SK-N-SH (cell line): Measurements from ENCODE around the gene SIL1. TPM values are rescaled to one million over a fixed set of nuclear protein-coding genes. Genes with fewer than 3 reads are reported as not detected.

ENCODE experiments used
- CTCF ChIA-PET: fragments of 300-600, 350-600 bp; formaldehyde crosslinking; extraction: SDS; loops from one replicate; lab custom pipeline; 2021; lab: Yijun Ruan, JAX
- POLR2A ChIA-PET: fragments of 350-600 bp; sonication (Branson Sonifier 250); formaldehyde crosslinking; extraction: SDS; loops from one replicate; lab custom pipeline; 2020; ENCODE audit warnings: antibody characterized with exemption, inconsistent platforms; lab: Yijun Ruan, JAX
- DNase-seq: peaks from one replicate; pipeline ENCODE4 v3.0.0; 2012
- H2AFZ ChIP-seq: fragments of 200-600 bp; sonication (generic); 2 replicates; pipeline ENCODE4 v1.8.1; 2016; ENCODE audit warnings: antibody characterized with exemption, mild to moderate bottlenecking, low read depth
- H3F3A ChIP-seq: fragments of 200-600 bp; sonication (generic); replicated peaks from 2 replicates; pipeline ENCODE3; 2016; ENCODE audit warnings: antibody characterized with exemption, mild to moderate bottlenecking; ENCODE audit not compliant: insufficient read depth
- H3K27ac ChIP-seq, 2 experiments: fragments of 200-500 bp in 1 of 2; fragments of 200-600 bp in 1 of 2; sonication (Bioruptor generic) in 1 of 2; sonication (generic), shearing (Covaris generic) in 1 of 2; 2 replicates each; pipeline versions ENCODE4 v1.5.1 to v1.6.1; 2014 to 2016; ENCODE audit warnings: low read depth in 2 of 2, inconsistent platforms in 1 of 2, low read length in 1 of 2, mild to moderate bottlenecking in 1 of 2, mixed read lengths in 1 of 2
- H3K27me3 ChIP-seq: fragments of 200-600 bp; sonication (generic), shearing (Covaris generic); 2 replicates; pipeline ENCODE4 v1.6.1; 2016; ENCODE audit warnings: mixed run types; ENCODE audit not compliant: insufficient read depth
- H3K36me3 ChIP-seq, 2 experiments: fragments of 200-500 bp in 1 of 2; fragments of 200-600 bp in 1 of 2; sonication (Bioruptor generic) in 1 of 2; sonication (generic) in 1 of 2; replicated peaks in 1 of 2; 2 replicates each; pipeline versions ENCODE3 to v1.5.1; 2014 to 2016; ENCODE audit warnings: low read length in 1 of 2, mild to moderate bottlenecking in 1 of 2; ENCODE audit not compliant: insufficient read depth in 2 of 2, control insufficient read depth in 1 of 2
- H3K4me1 ChIP-seq, 2 experiments: fragments of 200-500 bp in 1 of 2; fragments of 200-600 bp in 1 of 2; sonication (Bioruptor generic) in 1 of 2; sonication (generic), shearing (Covaris generic) in 1 of 2; 2 replicates each; pipeline versions ENCODE4 v1.5.1 to v1.6.1; 2014 to 2016; ENCODE audit warnings: low read depth in 1 of 2, low read length in 1 of 2, mixed run types in 1 of 2; ENCODE audit not compliant: insufficient read depth in 2 of 2, control insufficient read depth in 1 of 2
- H3K4me2 ChIP-seq: fragments of 200-600 bp; sonication (generic), shearing (Covaris generic); 2 replicates; pipeline ENCODE4 v1.6.1; 2017; ENCODE audit warnings: mixed run types
- H3K4me3 ChIP-seq, 2 experiments: fragments of 200-500 bp in 1 of 2; fragments of 200-600 bp in 1 of 2; sonication (Bioruptor generic) in 1 of 2; sonication (generic), shearing (Covaris generic) in 1 of 2; 2 replicates each; pipeline versions ENCODE4 v1.5.1 to v1.8.1; 2014 to 2016; ENCODE audit warnings: low read depth in 2 of 2, inconsistent platforms in 1 of 2, low read length in 1 of 2, mild to moderate bottlenecking in 1 of 2, mixed read lengths in 1 of 2, moderate library complexity in 1 of 2
- H3K79me2 ChIP-seq: fragments of 200-600 bp; sonication (generic); 2 replicates; pipeline ENCODE4 v1.8.1; 2017; ENCODE audit warnings: mild to moderate bottlenecking; ENCODE audit not compliant: insufficient read depth
- H3K9ac ChIP-seq: fragments of 200-600 bp; sonication (generic); 2 replicates; pipeline ENCODE4 v1.6.1; 2017; ENCODE audit warnings: mixed run types
- H3K9me2 ChIP-seq: fragments of 200-600 bp; sonication (generic); 2 replicates; pipeline ENCODE4 v1.6.1; 2017; ENCODE audit warnings: mixed run types
- H3K9me3 ChIP-seq: fragments of 200-600 bp; sonication (generic); 2 replicates; pipeline ENCODE4 v1.6.1; 2017; ENCODE audit warnings: mixed run types, mild to moderate bottlenecking, moderate library complexity
- H4K20me1 ChIP-seq: fragments of 200-600 bp; sonication (generic); 2 replicates; pipeline ENCODE4 v1.6.1; 2017; ENCODE audit warnings: mild to moderate bottlenecking, mixed run types; ENCODE audit not compliant: insufficient read depth
- FOSL2 ChIP-seq: IDR thresholded peaks from 2 replicates; pipeline ENCODE4 v1.4.0; 2012; ENCODE audit warnings: low read depth, mild to moderate bottlenecking, moderate library complexity, borderline replicate concordance
- FOXJ3 ChIP-seq: sonication (generic); formaldehyde crosslinking; IDR thresholded peaks from 2 replicates; pipeline ENCODE4 v1.5.1; 2020; ENCODE audit warnings: mild to moderate bottlenecking, missing genetic modification reagents
- FOXM1 ChIP-seq: IDR thresholded peaks from 2 replicates; pipeline ENCODE4 v1.4.0; 2012; ENCODE audit warnings: low read depth, mild to moderate bottlenecking
- GABPA ChIP-seq: IDR thresholded peaks from 2 replicates; pipeline ENCODE4 v1.4.0; 2012; ENCODE audit warnings: low read depth, mild to moderate bottlenecking
- GATA2 ChIP-seq: sonication (generic); formaldehyde crosslinking; IDR thresholded peaks from 2 replicates; pipeline ENCODE4 v1.5.0; 2020; ENCODE audit warnings: mild to moderate bottlenecking, missing genetic modification reagents
- NFIC ChIP-seq: IDR thresholded peaks from 2 replicates; pipeline ENCODE4 v1.4.0; 2012; ENCODE audit warnings: borderline replicate concordance
- RAD21 ChIP-seq: IDR thresholded peaks from 2 replicates; pipeline ENCODE4 v1.6.1; 2012; ENCODE audit warnings: mild to moderate bottlenecking, low read length
- RXRA ChIP-seq: IDR thresholded peaks from 2 replicates; pipeline ENCODE4 v1.4.0; 2012; ENCODE audit warnings: low read depth, mild to moderate bottlenecking, borderline replicate concordance
- SMC3 ChIP-seq: IDR thresholded peaks from 2 replicates; pipeline ENCODE4 v1.6.1; 2012; ENCODE audit warnings: low read depth, low read length, improper control_type of control experiment
- TAF1 ChIP-seq: IDR thresholded peaks from 2 replicates; pipeline ENCODE4 v1.6.1; 2012; ENCODE audit warnings: low read depth, mild to moderate bottlenecking, low read length, moderate library complexity, borderline replicate concordance
- TEAD4 ChIP-seq: IDR thresholded peaks from 2 replicates; pipeline ENCODE4 v1.4.0; 2012; ENCODE audit warnings: mild to moderate bottlenecking, borderline replicate concordance; ENCODE audit not compliant: insufficient read depth
- WGBS: methylation state at CpG from one replicate; pipeline ENCODE4 v1.1.6; 2017; ENCODE audit warnings: low lambda C conversion rate; 5-methylcytosine and 5-hydroxymethylcytosine counted together
- polyA plus RNA-seq, 3 experiments: library from polyadenylated mRNA; depleted of rRNA; stranded (reverse); fragments of >200 nt; gene quantifications; 2 replicates each; pipeline ENCODE4 v1.2.3, GENCODE V29; 2012
- TF ChIP-seq, protein P1 (sequence below): IDR thresholded peaks from 2 replicates; pipeline ENCODE4 v1.4.0; 2012; ENCODE audit warnings: low read depth, borderline replicate concordance
- TF ChIP-seq, protein P2 (sequence below): IDR thresholded peaks from 2 replicates; pipeline ENCODE4; 2012
- TF ChIP-seq, protein P3 (sequence below): IDR thresholded peaks from 2 replicates; pipeline ENCODE4 v1.4.0; 2012; ENCODE audit warnings: low read depth, borderline replicate concordance
- TF ChIP-seq, protein P4 (sequence below): IDR thresholded peaks from 2 replicates; pipeline ENCODE4 v1.6.1; 2012; ENCODE audit warnings: mild to moderate bottlenecking, low read depth, low read length, moderate library complexity
- TF ChIP-seq, protein P5 (sequence below): IDR thresholded peaks from 2 replicates; pipeline ENCODE4 v1.4.0; 2012; ENCODE audit warnings: low read depth
- TF ChIP-seq, protein P6 (sequence below): fragments of 200-600 bp; sonication (generic); IDR thresholded peaks from 2 replicates; pipeline ENCODE4 v1.6.1; 2017; ENCODE audit warnings: antibody characterized with exemption, mild to moderate bottlenecking, moderate library complexity

The SIL1 gene
- polyA plus RNA-seq, 1 of the 3 experiments (the other 2 are of a cell fraction), result 25.9 TPM

DNA sequence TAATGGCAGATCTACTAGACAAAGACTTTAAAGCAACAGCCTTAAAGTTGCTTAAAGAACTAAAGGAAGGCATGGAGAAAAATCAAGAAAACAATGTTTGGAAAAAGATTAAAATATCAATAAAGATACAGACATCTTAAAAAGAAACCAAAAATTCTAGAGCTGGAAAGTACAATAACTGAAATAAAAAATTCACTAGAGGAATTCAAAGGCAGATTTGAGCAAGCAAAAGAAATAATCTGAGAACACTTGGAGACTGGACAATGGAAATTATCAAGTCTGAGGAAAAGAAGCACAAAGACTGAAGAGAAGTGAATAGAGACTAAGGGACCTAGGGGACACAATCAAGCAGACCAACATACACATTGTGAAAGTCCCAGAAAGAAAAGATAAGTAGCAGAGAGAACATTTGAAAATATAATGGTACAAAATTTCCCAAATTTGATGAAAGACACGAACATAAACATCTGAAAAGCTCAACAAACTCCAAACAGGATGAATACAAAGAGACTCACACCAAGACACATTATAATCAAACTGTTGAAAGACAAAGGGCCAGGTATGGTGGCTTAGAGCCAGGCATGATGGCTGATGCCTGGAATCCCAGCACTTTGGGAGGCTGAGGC, 26.3 kb downstream of the SIL1 start:
- DNase-seq, result no peak
- WGBS, result 80% methylated on average over 1 of the region's 1 CpG

More for the DNA sequence above, 26.3 kb downstream of the SIL1 start:
- Histone ChIP-seq H3K36me3 (no peaks in the 10 kb centered on the region), H3K9ac (no peak overlapping the region), H3K27me3 (no peaks in the 10 kb centered on the region), H2AFZ (no peak overlapping the region)
- CTCF ChIA-PET, result no interaction called here
- POLR2A ChIA-PET, result no interaction called here
- no peak for TF ChIP-seq FOXJ3
- TF ChIP-seq RAD21, result no peak
- TF ChIP-seq, protein P1, sequence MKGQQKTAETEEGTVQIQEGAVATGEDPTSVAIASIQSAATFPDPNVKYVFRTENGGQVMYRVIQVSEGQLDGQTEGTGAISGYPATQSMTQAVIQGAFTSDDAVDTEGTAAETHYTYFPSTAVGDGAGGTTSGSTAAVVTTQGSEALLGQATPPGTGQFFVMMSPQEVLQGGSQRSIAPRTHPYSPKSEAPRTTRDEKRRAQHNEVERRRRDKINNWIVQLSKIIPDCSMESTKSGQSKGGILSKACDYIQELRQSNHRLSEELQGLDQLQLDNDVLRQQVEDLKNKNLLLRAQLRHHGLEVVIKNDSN, result no peak
- no peak for TF ChIP-seq FOXM1
- TF ChIP-seq, protein P2, sequence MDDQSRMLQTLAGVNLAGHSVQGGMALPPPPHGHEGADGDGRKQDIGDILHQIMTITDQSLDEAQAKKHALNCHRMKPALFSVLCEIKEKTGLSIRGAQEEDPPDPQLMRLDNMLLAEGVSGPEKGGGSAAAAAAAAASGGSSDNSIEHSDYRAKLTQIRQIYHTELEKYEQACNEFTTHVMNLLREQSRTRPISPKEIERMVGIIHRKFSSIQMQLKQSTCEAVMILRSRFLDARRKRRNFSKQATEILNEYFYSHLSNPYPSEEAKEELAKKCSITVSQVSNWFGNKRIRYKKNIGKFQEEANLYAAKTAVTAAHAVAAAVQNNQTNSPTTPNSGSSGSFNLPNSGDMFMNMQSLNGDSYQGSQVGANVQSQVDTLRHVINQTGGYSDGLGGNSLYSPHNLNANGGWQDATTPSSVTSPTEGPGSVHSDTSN, result no peak
- TF ChIP-seq RXRA, result no peak
- no peak for TF ChIP-seq GABPA
- no peak for TF ChIP-seq SMC3
- TF ChIP-seq, protein P3, sequence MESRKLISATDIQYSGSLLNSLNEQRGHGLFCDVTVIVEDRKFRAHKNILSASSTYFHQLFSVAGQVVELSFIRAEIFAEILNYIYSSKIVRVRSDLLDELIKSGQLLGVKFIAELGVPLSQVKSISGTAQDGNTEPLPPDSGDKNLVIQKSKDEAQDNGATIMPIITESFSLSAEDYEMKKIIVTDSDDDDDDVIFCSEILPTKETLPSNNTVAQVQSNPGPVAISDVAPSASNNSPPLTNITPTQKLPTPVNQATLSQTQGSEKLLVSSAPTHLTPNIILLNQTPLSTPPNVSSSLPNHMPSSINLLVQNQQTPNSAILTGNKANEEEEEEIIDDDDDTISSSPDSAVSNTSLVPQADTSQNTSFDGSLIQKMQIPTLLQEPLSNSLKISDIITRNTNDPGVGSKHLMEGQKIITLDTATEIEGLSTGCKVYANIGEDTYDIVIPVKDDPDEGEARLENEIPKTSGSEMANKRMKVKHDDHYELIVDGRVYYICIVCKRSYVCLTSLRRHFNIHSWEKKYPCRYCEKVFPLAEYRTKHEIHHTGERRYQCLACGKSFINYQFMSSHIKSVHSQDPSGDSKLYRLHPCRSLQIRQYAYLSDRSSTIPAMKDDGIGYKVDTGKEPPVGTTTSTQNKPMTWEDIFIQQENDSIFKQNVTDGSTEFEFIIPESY, result no peak
- no peak for TF ChIP-seq TEAD4
- TF ChIP-seq GATA2 (CRISPR knock-in tag), result no peak
- TF ChIP-seq, protein P4, sequence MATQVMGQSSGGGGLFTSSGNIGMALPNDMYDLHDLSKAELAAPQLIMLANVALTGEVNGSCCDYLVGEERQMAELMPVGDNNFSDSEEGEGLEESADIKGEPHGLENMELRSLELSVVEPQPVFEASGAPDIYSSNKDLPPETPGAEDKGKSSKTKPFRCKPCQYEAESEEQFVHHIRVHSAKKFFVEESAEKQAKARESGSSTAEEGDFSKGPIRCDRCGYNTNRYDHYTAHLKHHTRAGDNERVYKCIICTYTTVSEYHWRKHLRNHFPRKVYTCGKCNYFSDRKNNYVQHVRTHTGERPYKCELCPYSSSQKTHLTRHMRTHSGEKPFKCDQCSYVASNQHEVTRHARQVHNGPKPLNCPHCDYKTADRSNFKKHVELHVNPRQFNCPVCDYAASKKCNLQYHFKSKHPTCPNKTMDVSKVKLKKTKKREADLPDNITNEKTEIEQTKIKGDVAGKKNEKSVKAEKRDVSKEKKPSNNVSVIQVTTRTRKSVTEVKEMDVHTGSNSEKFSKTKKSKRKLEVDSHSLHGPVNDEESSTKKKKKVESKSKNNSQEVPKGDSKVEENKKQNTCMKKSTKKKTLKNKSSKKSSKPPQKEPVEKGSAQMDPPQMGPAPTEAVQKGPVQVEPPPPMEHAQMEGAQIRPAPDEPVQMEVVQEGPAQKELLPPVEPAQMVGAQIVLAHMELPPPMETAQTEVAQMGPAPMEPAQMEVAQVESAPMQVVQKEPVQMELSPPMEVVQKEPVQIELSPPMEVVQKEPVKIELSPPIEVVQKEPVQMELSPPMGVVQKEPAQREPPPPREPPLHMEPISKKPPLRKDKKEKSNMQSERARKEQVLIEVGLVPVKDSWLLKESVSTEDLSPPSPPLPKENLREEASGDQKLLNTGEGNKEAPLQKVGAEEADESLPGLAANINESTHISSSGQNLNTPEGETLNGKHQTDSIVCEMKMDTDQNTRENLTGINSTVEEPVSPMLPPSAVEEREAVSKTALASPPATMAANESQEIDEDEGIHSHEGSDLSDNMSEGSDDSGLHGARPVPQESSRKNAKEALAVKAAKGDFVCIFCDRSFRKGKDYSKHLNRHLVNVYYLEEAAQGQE, result no peak
- TF ChIP-seq, protein P5, sequence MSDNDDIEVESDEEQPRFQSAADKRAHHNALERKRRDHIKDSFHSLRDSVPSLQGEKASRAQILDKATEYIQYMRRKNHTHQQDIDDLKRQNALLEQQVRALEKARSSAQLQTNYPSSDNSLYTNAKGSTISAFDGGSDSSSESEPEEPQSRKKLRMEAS, result no peak
- TF ChIP-seq TAF1, result no peak
- TF ChIP-seq, protein P6, sequence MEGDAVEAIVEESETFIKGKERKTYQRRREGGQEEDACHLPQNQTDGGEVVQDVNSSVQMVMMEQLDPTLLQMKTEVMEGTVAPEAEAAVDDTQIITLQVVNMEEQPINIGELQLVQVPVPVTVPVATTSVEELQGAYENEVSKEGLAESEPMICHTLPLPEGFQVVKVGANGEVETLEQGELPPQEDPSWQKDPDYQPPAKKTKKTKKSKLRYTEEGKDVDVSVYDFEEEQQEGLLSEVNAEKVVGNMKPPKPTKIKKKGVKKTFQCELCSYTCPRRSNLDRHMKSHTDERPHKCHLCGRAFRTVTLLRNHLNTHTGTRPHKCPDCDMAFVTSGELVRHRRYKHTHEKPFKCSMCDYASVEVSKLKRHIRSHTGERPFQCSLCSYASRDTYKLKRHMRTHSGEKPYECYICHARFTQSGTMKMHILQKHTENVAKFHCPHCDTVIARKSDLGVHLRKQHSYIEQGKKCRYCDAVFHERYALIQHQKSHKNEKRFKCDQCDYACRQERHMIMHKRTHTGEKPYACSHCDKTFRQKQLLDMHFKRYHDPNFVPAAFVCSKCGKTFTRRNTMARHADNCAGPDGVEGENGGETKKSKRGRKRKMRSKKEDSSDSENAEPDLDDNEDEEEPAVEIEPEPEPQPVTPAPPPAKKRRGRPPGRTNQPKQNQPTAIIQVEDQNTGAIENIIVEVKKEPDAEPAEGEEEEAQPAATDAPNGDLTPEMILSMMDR, result no peak
- no peak for TF ChIP-seq FOSL2
- no peak for TF ChIP-seq NFIC
- TF ChIP-seq, all 33 proteins: peak for 0
- Histone ChIP-seq H3K79me2 (peaks cover 6% of the 10 kb centered on the region; the same call in 1 of the 2 replicates), H3F3A (no peaks in the 10 kb centered on the region), H4K20me1 (no peaks in the 10 kb centered on the region), H3K9me3 (no peaks in the 10 kb centered on the region), H3K4me2 (no peak overlapping the region), H3K9me2 (no peaks in the 10 kb centered on the region), H3K4me3 (no peak overlapping the region), H3K4me1 (peaks cover 0 to 10% of the 10 kb centered on the region in 2 experiments; a peak in 2 of 4 replicates), H3K27ac (no peak overlapping the region)
